ENCODE data around the gene NOS1AP.
"Not testable (repeated sequence)": the region's sequence is repeated elsewhere in the genome, so short reads cannot be mapped to it uniquely, and the experiment has no call there.

The NOS1AP gene

GRCh38 chr1:162336621-162337285 is 267.3 kb downstream of the NOS1AP start:
- DNase-seq (ENCODE audit: low spot score) = no peak

GRCh38 chr1:162342452-162342983 is 273.0 kb downstream of the NOS1AP start:
- DNase-seq (ENCODE audit: low spot score) = no peak

DNA sequence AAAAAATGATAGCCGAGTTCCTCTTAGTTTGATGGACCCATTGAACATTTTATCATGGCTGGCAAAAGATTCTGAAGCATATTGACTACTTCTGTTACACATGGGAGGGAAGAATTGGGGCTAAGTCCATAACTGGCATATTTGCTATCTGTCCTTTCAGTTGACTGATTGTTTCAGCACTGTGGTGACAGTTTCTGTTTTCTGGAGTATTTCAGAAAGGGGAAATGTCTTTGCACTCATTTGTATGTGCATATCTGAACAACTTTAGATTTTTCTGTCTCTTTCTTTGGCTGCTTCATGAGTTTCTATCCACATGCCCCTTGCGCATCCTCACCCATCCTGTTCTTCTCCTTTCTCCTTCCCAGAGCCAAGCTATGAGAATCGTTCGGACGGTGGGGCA is 274.0 kb downstream of the NOS1AP start:
- no peak for DNase-seq (ENCODE audit: low spot score)

- DNase-seq (ENCODE audit: low spot score) = no peak
Measured at GRCh38 chr1:162347281-162347680, 277.8 kb downstream of the NOS1AP start.

DNA sequence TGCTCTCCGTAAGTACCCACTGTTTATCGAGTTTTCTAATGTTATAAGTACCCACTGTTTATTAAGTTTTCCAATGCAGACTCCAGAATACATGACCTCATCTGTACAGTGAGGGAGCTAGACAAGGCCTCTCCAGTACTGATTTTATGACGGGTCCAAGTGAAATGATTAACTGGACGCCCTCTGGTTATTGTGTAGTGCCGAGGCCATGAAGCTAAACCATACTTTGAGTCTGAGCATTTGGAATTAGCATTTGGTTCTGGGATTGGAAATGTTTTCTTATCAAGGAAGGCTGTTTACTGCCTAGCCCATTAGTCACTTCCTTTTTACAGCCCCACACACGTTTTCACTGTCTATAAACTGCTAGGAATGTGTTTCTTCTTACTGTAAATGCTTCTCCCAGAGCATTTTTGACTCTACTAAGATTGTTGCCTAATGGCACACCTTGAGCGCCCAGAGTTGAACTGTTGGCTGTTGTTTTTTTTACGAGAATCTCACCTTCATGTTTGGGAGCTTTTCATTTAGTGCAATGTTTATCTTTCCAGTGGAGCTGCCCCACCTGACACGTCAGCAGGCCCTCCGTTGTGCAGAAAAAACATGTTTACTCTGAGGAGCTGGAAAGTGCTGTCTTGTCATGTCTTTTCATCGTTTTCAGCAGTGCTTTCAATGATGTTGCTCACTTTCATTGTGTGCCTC is 280.3 kb downstream of the NOS1AP start:
- no peak for DNase-seq (ENCODE audit: low spot score)

DNA sequence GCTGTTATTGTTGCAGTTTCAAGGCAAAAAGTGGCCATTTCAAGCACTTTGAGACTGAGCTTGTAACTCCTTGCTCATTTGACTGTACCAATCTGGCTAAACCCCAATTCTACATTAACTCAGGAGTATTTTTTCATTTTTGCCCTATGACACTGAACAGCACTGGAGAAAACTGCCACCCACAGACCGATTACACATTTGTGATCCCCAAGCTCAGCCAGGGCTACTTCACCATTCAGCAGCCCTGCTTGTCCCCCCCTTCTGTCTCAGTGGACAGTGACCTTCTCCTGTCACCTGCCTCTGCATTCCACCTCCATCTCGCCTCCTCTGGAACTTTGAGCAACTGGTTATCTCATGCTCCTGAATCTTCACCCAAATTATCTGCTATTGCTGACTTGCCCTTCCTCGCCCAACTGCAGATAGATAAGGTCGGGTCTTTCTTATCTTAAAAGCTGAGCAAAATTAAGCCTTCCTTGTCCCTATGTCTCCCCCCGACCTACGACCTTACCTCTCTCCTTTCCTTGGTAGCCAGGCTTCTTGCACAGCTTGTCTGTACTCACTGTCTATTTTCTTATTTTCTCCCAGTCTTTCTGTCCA is 281.9 kb downstream of the NOS1AP start:
- DNase-seq (ENCODE audit: low spot score) = no peak

GRCh38 chr1:162351874-162352273 is 282.4 kb downstream of the NOS1AP start:
- not testable (repeated sequence) for DNase-seq (ENCODE audit: low spot score)

GRCh38 chr1:162353078-162353477 is 283.6 kb downstream of the NOS1AP start:
- DNase-seq (ENCODE audit: low spot score) = no peak

- DNase-seq (ENCODE audit: low spot score) = no peak
Measured at GRCh38 chr1:162353702-162354101, 284.2 kb downstream of the NOS1AP start.

GRCh38 chr1:162357681-162358266 is 288.3 kb downstream of the NOS1AP start:
- DNase-seq (ENCODE audit: low spot score) = peak; percentile 69

DNA sequence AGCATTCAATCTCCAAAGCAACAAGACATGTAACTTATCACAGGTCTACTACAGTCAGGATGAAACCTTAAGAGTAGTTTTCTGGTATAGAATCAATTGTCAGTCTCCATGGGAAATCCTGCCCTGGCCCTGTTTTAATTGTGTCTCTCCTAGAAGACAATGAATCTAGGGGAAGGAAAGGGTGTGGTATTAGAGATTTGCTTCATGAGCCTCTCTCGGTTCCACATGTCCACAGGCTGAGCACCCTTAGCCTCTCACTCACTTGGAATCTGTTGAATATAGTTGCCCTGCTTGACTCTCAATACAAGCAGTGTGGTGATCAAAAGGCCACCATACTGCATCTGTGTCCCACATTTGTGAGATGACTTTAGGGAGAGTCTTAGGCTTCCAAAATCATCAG is 289.4 kb downstream of the NOS1AP start:
- DNase-seq (ENCODE audit: low spot score) = no peak

GRCh38 chr1:162359523-162360236 is 290.2 kb downstream of the NOS1AP start:
- DNase-seq (ENCODE audit: low spot score) = no peak

GRCh38 chr1:162360237-162360873 is 290.9 kb downstream of the NOS1AP start:
- no peak for DNase-seq (ENCODE audit: low spot score)

DNA sequence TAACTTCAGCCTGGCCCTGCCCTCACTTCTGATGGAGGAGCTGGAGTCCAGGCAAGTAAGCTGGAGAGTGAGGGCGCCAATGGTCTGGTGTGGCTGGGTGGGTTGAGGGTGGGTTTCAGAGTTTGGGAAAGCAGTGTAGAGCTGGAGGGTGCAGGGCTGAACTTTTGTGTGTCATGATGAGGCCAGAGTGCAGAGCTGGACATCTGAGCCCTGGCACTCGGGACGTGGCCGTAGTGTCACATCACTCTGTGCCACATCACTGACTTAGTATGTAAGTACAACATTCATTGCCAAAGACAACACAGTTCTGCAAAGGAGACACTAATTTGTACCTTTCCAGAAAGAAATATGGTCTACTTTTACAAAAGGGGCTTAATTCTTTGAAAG is 291.4 kb downstream of the NOS1AP start:
- no peak for DNase-seq (ENCODE audit: low spot score)

DNA sequence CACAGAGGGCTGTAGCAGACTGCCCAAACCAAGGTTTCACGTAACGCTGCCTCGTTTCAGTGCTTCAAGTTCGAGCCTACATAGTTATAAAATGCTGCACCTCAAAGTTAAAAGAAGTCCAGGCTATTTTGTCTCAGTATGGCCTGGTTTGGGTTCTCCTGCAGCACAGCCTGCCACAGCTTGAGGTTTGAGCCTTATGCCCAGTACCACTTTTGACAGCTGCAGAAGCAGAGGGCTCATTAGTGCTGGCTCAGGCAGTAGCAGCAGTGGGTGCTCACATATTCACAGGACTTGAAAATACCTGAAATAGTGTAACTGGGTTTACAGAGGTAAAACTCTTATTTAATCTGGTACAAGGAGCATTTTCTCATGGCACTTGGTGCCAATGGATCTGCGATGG is 291.9 kb downstream of the NOS1AP start:
- no peak for DNase-seq (ENCODE audit: low spot score)

DNA sequence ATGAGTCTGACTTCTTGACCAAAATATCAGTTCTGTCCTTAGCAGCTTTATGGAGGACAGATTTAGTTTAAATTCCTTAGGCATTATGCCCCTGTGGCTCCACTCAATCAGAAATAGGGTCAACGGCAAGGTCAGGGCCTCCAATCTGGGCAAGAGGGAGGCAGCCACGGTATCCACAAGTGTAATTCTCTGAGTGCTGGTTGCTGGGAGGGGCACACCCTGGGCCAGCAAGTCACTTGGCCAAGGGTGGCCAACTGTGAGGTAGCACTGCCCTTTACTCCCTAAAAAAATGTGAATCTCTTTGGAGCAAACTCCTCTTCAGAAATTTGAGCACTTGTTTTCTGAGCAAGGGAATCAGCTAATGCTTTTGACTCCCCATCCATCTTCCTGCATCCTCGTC is 294.3 kb downstream of the NOS1AP start:
- no peak for DNase-seq (ENCODE audit: low spot score)

DNA sequence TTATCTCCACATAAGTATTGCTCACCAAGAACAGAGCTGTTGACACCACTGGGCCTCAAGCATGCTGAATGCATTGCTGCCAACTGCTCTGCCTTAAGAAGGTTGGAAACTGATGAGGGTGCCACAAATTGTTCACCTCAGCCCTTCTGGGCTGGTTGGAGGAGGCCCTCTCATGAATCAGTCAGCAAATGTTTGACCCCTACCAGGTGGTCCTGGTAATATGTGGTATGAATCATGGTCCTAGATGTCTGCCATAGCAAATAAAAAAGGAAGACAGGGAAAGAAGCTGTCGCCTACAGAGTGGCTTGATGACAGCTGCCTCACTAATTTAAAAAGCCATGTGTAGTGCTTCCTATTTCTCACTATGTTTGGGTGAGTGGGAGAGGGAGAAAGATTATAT is 295.0 kb downstream of the NOS1AP start:
- no peak for DNase-seq (ENCODE audit: low spot score)

DNA sequence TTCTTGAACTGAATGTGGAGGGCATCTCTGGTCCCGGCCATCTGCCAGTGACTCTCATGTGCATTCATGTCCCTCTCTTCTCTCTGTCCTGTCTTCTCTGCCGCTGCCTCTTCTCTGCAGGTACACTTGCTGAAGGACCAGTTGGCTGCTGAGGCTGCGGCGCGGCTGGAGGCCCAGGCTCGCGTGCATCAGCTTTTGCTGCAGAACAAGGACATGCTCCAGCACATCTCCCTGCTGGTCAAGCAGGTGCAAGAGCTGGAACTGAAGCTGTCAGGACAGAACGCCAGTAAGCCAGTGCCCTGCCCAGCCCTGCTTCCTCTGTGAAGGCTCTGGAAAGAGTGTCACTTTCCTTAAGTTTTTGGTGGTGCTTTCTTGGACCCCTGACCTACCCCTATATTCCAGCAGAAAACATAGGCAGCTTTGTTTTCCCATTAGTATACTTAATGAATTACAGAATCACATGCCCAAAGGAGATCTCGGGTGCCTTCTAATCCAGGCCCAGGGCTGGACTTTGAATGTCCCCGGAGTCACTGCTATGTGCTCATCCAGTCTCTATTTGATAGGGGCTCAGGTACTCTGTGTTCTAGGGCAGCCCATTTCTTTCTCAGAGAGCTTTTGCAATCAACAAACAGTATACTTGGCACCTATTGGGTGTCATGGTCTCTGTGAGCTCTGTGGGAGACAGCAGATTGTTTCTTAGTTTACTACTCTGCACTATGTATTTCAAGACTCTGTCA is 296.0 kb downstream of the NOS1AP start:
- DNase-seq (ENCODE audit: low spot score) = no peak

GRCh38 chr1:162366149-162366548 is 296.7 kb downstream of the NOS1AP start:
- no peak for DNase-seq (ENCODE audit: low spot score)

GRCh38 chr1:162366671-162367070 is 297.2 kb downstream of the NOS1AP start:
- no peak for DNase-seq (ENCODE audit: low spot score)

DNA sequence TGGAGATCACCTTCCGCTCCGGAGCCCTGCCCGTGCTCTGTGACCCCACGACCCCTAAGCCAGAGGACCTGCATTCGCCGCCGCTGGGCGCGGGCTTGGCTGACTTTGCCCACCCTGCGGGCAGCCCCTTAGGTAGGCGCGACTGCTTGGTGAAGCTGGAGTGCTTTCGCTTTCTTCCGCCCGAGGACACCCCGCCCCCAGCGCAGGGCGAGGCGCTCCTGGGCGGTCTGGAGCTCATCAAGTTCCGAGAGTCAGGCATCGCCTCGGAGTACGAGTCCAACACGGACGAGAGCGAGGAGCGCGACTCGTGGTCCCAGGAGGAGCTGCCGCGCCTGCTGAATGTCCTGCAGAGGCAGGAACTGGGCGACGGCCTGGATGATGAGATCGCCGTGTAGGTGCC is 297.6 kb downstream of the NOS1AP start:
- no peak for DNase-seq (ENCODE audit: low spot score)
